Esophagus squamous epithelium (tissue), 4 donors: ENCODE results near the gene GNAT3.

Experiments
- POLR2A ChIP-seq, 4 donors: fragments of 450-650 bp; IDR thresholded peaks; one replicate each; pipeline ENCODE4 v1.6.1; 2017; ENCODE audit warnings: antibody characterized with exemption in 4 of 4, mild to moderate bottlenecking in 4 of 4, moderate library complexity in 3 of 4
- TF ChIP-seq, protein P1 (sequence below), 6 experiments: fragments of 450-650 bp in 4 of 6; fragments of 200-600 bp in 2 of 6; sonication (generic) in 2 of 6; IDR thresholded peaks; one replicate each; pipeline ENCODE4 v1.5.1; 2016 to 2019; ENCODE audit warnings: antibody characterized with exemption in 6 of 6, mild to moderate bottlenecking in 4 of 6, moderate library complexity in 4 of 6

DNA sequence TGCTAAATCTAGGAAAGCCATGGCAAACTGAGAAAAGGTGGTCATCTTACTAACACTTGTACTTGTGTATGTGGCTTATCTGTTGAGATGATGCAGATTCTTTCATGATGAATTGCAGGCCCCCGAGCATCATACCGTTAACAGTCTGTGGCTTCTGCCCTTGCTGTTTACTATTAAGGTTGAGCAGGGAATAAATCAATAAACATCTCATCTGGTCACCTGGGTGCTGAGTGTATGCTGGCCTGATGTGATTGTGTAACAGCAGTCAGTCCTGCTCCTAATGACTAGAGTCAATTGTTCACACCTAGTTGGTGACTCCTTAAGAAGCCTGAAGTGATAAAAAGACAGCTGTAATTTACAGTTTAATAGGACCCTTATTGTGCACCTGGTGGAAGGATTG is 8.3 kb upstream of the GNAT3 start:
- TF ChIP-seq POLR2A (IDR thresholded peaks at IDR 0.05): no peak
- TF ChIP-seq, protein P1, sequence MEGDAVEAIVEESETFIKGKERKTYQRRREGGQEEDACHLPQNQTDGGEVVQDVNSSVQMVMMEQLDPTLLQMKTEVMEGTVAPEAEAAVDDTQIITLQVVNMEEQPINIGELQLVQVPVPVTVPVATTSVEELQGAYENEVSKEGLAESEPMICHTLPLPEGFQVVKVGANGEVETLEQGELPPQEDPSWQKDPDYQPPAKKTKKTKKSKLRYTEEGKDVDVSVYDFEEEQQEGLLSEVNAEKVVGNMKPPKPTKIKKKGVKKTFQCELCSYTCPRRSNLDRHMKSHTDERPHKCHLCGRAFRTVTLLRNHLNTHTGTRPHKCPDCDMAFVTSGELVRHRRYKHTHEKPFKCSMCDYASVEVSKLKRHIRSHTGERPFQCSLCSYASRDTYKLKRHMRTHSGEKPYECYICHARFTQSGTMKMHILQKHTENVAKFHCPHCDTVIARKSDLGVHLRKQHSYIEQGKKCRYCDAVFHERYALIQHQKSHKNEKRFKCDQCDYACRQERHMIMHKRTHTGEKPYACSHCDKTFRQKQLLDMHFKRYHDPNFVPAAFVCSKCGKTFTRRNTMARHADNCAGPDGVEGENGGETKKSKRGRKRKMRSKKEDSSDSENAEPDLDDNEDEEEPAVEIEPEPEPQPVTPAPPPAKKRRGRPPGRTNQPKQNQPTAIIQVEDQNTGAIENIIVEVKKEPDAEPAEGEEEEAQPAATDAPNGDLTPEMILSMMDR (IDR thresholded peaks at IDR 0.05): no peak
